GM12864 (cell line): ENCODE measurements around the gene FOSL2.

ENCODE experiments used
- DNase-seq: peaks from one replicate; pipeline ENCODE4 v3.0.0-alpha.2; 2011; ENCODE audit warnings: low read depth
- H3K4me3 ChIP-seq: 2 replicates; pipeline ENCODE4 v1.5.1; 2011; ENCODE audit warnings: mild to moderate bottlenecking, low read depth, low read length, control low read depth
- CTCF ChIP-seq: IDR thresholded peaks from 2 replicates; pipeline ENCODE4 v1.5.1; 2011; ENCODE audit warnings: low read depth, mild to moderate bottlenecking, moderate library complexity, low read length, control low read depth, inconsistent platforms; ENCODE audit errors: missing control alignments

Gene FOSL2

DNA sequence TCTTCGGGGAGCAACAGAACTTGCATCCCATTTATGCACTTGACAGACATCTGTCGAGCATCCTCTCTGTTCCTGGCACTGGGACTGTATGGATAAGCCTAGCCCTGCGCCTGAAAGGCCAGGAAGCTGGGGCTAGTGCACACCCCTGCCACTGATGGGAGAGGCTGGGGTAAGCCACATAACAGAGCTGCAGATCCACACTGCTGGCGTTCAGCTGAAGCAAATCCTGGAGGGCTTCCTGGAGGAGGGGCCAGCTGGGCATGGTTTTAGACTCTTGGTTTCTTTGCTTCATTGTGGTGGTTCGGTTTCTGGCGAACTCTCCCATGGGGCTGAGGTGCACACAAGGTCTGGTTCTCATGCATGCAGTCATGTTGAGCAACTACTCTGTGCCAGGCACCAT, 45.5 kb upstream of the FOSL2 start:
- H3K4me3 ChIP-seq = no peak overlapping the region
- no peak for TF ChIP-seq CTCF
- no peak for DNase-seq

DNA sequence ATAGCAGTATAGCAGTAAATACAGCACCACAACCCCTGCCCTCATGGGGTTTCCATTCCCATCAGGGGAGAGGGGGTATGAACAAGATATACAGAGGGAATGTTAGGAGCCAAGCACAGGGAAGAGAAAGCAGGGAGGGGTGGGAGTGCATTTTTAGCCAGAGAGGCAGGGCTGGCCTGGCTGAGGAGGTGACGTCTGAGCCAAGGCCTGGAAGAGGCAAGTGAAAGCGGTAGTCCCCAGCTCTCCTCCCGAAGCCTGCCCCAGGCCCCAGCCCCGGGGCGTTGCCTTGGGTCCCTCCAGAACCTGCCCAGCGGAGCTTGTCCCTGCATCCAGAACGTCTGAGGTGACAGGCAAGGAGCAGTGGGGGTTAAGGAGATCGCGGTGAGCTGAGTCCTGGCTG, 45.1 kb upstream of the FOSL2 start:
- TF ChIP-seq CTCF = no peak
- H3K4me3 ChIP-seq = no peak overlapping the region
- DNase-seq = no peak

- H3K4me3 ChIP-seq = no peak overlapping the region
- TF ChIP-seq CTCF = no peak
- DNase-seq = no peak
These were observed 44.5 kb upstream of the FOSL2 start for GRCh38 chr2:28348149-28348567.

DNA sequence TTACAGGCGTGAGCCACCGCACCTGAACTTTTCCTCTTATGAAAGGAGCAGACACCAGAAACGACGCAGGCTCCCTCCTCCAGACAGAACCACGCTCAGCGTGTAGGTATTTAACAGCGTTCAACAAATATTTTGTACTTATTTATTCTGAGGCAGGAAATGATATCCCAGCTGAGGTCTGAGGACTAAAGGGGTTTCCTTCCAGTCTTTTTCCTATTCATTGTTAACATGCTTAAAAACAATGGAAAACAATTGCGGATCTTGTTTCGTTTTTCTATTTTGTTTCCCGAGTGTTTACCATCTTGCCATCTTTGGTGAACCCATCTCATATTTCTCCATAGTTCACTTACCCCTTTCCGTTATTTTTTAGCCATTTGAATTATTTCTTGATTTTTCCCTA, 43.7 kb upstream of the FOSL2 start:
- no peak for TF ChIP-seq CTCF
- DNase-seq = no peak
- no peak overlapping the region for H3K4me3 ChIP-seq

- H3K4me3 ChIP-seq = no peak overlapping the region
- DNase-seq = no peak
- TF ChIP-seq CTCF = no peak
These were observed 43.0 kb upstream of the FOSL2 start for GRCh38 chr2:28349546-28350165.

DNA sequence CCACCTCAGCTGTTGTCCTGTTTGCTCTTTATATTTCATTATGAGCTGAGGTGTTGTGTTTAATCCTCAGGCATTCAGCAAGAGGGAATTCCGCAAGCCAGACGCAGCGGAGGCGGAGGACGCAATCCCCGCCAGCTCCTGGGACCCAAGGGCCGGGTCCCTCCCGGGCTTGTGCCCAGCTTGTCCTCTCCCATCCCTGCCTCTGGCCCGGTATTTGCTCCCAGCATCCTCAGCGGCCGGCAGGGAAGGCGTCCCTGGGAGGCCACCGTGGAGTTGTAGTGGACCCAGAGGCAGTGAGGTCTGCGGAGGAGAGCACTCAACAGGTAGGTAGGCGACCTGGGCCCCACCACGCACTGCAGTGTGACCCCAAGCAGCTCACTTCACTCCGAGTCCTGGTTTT, 42.5 kb upstream of the FOSL2 start:
- DNase-seq = no peak
- no peak overlapping the region for H3K4me3 ChIP-seq
- TF ChIP-seq CTCF = no peak

- no peak for TF ChIP-seq CTCF
- no peak overlapping the region for H3K4me3 ChIP-seq
- DNase-seq = no peak
These were observed 41.8 kb upstream of the FOSL2 start for GRCh38 chr2:28350791-28351285.
